ENCODE data around the gene GIPC3. TPM values are rescaled to one million over a fixed set of nuclear protein-coding genes. Genes with fewer than 3 reads are reported as not detected.

GIPC3 gene
- total RNA-seq, 1 donor from 2014 or later, result 0.98 TPM

DNA sequence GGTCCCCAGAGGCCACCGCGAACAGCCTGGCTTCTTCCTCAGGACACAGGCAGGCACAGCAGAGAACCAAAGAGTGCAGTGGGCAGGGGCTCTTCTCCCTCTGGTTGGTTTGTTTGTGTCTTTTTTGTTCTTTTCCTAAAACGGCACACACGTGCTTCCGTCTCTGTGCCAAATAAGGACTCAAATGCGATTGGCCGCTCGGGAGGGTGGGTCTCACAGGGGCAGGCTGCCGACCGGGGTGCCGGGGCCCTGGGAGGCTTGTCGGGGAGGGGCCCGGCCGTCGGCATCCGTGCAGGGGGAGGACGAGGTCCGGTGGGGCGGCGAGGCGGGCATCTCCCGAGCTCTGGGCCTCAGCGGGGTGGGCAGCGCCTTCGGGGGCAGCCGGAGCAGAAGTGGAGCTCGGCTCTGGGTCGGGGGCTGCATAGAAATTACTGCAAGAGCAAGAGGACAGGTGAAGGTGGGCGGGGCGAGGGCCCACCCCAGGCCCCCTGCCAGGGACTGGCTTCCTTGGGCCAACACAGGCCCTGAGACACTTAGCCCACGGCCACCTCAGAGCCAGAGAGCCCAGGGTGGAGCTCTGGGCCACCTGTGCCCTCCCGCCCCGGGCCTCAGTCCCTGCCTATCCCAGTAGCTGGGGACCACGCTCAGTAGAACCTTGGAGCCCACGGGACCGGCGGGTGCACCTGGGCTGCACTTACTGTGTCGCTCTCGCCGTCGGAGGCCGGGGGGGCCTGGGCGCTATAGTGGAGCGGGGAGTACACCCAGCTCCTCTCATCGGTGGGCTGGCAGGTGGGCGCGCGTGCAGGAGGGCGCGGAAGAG lies 47.7 kb downstream of the GIPC3 start:
- intact Hi-C loops (cut with micrococcal nuclease), result no loop called here

GRCh38 chr19:3633559-3633988 lies 48.3 kb downstream of the GIPC3 start:
- intact Hi-C loops (cut with micrococcal nuclease), result no loop called here

DNA sequence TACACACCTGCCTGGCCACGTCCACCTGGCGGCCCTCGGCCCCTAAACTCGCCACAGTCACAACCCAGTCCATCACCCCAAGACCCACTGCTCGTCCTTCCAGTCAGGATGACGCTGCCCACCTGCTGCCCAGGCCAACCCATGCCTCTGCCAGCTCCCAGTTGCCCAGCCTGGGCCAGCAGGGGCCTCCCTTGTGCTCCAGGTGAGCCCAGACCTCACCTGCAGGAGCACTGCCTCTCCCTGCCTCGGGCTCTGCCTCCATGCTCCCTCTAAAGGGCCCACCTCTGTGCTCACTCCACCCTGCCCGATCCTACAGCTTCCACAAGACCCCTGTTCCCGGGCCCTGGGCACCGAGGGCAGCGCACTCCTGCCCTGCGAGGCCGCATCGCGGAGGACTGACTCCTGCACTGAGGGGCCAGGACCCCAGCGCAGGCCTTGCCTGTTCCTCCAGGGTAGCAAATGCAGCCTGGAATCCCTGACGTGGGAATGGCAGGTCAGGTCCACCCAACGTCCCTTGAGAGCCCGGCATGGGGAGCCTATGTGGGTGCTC lies 49.3 kb downstream of the GIPC3 start:
- intact Hi-C loops (cut with micrococcal nuclease), result no loop called here

DNA sequence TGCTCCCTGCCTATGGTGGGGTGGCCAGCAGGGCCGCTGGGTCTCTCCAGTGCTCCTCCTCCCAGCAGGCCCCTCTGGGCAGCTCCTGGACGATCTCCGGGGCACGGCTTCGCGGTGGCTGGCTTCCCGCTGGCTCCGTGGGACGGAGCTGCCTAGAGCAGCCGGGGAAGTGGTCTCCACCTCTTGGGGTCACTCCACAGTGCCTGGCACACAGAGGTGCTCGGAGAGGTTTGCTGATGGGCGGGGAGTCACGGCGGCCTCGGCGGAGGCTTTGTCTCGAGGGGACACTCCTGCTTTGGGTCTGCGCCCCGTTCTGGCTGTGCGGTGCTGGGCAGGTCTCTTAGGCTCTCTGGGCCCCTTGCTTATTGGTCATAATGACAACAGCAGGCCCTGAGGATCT lies 51.2 kb downstream of the GIPC3 start:
- intact Hi-C loops (cut with micrococcal nuclease), result no loop called here

DNA sequence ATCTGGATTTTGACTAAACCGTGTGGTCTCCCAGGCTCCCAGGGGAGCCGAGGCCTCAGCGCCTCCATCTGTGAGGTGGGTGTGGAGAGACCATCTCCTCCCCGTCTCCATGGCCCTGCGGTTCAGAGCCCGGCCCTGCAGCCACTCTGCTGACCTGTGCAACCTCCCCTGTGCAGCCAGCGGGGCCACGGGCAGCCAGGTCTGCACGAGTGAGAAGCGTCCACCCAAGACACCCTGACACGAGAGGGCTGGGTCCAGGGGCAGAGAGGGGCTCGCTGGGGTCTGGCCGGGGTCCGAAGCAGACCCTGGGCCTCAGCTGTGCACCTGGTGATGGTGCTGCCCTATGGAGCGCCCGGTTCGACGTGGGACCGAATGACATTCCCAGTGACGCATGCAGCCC lies 51.7 kb downstream of the GIPC3 start:
- intact Hi-C loops (cut with micrococcal nuclease), result no loop called here

- intact Hi-C loops (cut with micrococcal nuclease), result no loop called here
Measured at GRCh38 chr19:3637621-3638020, 52.3 kb downstream of the GIPC3 start.

DNA sequence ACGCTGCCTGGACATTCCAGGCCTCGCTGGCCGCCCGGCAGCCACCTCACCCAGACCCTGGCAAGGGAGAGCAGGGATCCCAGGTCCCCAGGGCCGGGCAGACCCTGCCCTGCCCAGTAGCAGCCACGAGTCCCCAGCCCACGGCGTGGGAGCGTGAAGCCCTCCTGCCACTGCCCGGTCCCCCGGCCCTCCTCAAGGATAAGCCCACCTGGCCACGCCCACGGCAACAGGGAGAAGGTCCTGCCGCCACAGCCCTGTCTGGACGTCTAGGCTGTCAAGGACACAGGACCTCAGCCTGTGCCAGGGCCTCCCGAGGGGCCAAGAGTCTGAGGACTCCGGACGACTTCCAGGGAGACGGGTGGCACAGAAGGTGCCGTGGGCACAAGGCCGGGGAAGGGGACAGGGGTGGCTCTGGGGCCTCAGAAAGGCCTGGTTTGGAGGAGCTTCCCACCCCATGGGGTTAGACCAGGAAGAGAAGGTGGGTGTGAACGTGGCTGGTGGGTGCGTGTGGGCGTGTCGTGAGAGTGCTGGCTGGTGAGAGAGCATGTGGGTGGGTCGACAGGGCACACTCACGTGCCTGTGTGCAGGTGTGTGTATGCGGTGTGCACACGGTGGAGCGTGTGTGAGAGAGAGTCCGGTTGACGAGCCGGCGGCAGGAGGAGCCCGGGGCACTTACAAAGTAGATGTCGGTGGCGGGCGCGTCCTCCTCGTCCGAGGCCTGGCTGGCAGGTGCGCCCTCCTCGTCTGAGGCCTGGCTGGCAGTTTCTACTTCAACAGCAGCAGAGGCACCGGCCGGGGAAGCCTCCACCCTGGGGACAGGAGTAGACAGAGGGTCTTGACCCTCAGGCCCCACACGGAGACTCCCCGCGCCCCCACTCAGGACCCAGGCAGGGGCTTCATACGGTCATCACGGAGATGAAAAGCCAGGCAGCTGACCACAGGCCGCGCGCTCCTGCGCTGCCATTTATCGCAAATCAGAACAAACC lies 53.2 kb downstream of the GIPC3 start:
- intact Hi-C loops (cut with micrococcal nuclease), result no loop called here

- intact Hi-C loops (cut with micrococcal nuclease), result no loop called here
Measured at GRCh38 chr19:3639479-3639878, 54.2 kb downstream of the GIPC3 start.

- intact Hi-C loops (cut with micrococcal nuclease), result no loop called here
Measured at GRCh38 chr19:3641515-3642269, 56.4 kb downstream of the GIPC3 start.

DNA sequence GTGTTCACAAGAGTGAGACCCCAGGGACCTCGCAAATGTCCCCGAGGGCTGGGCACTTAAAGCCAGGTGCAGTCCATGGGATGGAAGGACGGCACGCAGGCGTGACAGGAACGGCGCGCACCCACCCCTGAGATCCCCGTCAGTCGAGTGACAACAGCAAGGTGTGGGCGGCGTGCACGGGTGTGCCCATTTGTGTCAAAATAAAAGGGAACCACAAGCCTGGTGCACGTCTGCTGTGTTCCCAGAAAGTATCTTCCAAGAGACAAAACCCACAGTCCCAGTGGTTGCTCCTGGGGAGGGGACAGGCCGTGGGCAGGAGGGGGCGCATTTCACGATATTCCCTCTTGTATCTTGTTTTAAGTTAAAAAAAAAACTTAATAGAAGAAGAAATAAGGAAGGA lies 57.0 kb downstream of the GIPC3 start:
- intact Hi-C loops (cut with micrococcal nuclease), result no loop called here

Other genes with a start within 250 kb of the GIPC3 start
- 12.7 and 14.9 TPM in 2 replicates for gene NFIC, start 218.9 kb upstream of the GIPC3 start, total RNA-seq
- 0.54 TPM in 1 of 2 replicates, not detected in the other for gene SMIM24, start 105.0 kb upstream of the GIPC3 start, total RNA-seq
- not detected in 2 replicates for gene SMIM44, start 102.0 kb upstream of the GIPC3 start, total RNA-seq
- gene DOHH, start 84.8 kb upstream of the GIPC3 start, total RNA-seq, result 16.9 and 19.4 TPM in 2 replicates
- gene FZR1, start 79.2 kb upstream of the GIPC3 start, total RNA-seq, result 63.0 and 63.1 TPM in 2 replicates
- 5.0 and 7.6 TPM in 2 replicates for gene TEKTIP1, start 46.3 kb upstream of the GIPC3 start, total RNA-seq
- 89.0 and 92.8 TPM in 2 replicates for gene MFSD12, start 27.9 kb upstream of the GIPC3 start, total RNA-seq
- gene HMG20B, start 12.5 kb upstream of the GIPC3 start, total RNA-seq, result 41.5 and 44.3 TPM in 2 replicates
- 0.39 and 1.1 TPM in 2 replicates for gene TBXA2R, start 21.4 kb downstream of the GIPC3 start, total RNA-seq
- gene CACTIN, start 41.3 kb downstream of the GIPC3 start, total RNA-seq, result 35.4 and 39.2 TPM in 2 replicates
- 23.5 and 23.9 TPM in 2 replicates for gene PIP5K1C, start 115.0 kb downstream of the GIPC3 start, total RNA-seq
- gene TJP3, start 122.9 kb downstream of the GIPC3 start, total RNA-seq, result 1.3 and 1.5 TPM in 2 replicates
- 63.4 and 67.9 TPM in 2 replicates for gene APBA3, start 176.2 kb downstream of the GIPC3 start, total RNA-seq
- gene MRPL54, start 177.2 kb downstream of the GIPC3 start, total RNA-seq, result 93.9 and 94.5 TPM in 2 replicates
- gene RAX2, start 186.8 kb downstream of the GIPC3 start, total RNA-seq, result not detected in 2 replicates
- gene MATK, start 200.9 kb downstream of the GIPC3 start, total RNA-seq, result 9.0 and 11.2 TPM in 2 replicates

Measured in T-helper 1 cell treated with Interleukin-12 subunit alpha and Interleukin-12 subunit beta and Interleukin-4 antibody, amounts not matched to agents 30 ng/mL and 1 ng/mL, for 36 hours (primary cell).